ENCODE results near the gene TBX1. TPM values are rescaled to one million over a fixed set of nuclear protein-coding genes. Genes with fewer than 3 reads are reported as not detected.

Gene TBX1
- total RNA-seq, 1 donor from 2014 or later: 5.9 TPM

DNA sequence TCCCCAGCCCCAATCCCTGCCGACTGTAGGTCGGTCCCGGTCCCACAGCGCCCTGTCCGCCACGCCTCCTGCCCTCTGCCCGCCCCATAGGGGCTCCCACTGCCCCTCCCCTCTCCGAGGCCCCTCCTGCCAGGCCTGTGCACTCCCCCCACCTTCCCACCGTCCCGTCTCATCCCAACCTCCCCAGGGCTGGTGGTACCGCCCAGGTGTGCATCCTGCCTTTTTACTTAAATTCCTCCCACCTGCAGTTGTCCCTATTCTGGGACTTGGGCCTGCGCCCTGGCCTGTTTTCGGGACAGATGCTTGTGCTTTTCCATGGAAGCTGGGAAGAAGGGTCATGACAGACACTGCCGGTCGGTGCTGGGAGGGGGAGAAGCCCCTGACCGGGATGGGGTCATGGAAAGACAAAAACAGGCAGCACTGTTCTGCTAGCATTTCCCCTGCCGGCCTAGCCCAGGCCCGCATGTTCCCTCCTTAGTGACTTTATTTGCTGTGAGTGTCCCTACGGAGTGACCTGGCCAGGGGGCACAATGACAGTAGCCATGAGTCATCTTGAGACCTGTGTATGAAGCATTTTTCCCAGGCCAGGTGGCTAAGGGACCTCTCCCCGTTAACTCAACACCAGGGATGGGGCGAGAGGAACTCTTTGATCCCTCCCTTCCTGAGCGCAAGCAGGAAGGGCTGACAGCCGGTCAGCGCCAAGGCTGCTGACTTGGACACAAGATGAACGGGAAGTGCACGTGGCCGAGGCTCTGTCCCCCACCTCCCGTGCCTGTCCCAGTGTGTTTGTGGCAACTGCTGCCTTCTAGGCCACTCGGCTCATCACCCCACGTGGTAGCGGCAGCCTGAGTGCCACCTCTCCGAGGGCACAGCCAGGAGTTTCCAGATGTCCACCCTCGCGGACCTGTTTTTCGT is 7.1 kb downstream of the TBX1 start:
- peak overlapping the region; percentile 18 for H3K27ac Mint-ChIP-seq
- peaks cover 1% of the 10 kb centered on the region for H3K36me3 Mint-ChIP-seq (ENCODE audit: insufficient read depth)
- H3K4me3 Mint-ChIP-seq (ENCODE audit: low read depth): no peak overlapping the region
- no peak for DNase-seq (ENCODE audit: low spot score, unreplicated experiment)
- peaks cover 6% of the 10 kb centered on the region for H3K4me1 Mint-ChIP-seq (ENCODE audit: low read depth)
- TF ChIP-seq, protein P1, sequence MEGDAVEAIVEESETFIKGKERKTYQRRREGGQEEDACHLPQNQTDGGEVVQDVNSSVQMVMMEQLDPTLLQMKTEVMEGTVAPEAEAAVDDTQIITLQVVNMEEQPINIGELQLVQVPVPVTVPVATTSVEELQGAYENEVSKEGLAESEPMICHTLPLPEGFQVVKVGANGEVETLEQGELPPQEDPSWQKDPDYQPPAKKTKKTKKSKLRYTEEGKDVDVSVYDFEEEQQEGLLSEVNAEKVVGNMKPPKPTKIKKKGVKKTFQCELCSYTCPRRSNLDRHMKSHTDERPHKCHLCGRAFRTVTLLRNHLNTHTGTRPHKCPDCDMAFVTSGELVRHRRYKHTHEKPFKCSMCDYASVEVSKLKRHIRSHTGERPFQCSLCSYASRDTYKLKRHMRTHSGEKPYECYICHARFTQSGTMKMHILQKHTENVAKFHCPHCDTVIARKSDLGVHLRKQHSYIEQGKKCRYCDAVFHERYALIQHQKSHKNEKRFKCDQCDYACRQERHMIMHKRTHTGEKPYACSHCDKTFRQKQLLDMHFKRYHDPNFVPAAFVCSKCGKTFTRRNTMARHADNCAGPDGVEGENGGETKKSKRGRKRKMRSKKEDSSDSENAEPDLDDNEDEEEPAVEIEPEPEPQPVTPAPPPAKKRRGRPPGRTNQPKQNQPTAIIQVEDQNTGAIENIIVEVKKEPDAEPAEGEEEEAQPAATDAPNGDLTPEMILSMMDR (IDR thresholded peaks at IDR 0.05; ENCODE audit: unreplicated experiment): no peak
- peaks cover 73% of the 10 kb centered on the region for H3K27me3 Mint-ChIP-seq
- H3K9me3 Mint-ChIP-seq (ENCODE audit: low read depth): no peaks in the 10 kb centered on the region

DNA sequence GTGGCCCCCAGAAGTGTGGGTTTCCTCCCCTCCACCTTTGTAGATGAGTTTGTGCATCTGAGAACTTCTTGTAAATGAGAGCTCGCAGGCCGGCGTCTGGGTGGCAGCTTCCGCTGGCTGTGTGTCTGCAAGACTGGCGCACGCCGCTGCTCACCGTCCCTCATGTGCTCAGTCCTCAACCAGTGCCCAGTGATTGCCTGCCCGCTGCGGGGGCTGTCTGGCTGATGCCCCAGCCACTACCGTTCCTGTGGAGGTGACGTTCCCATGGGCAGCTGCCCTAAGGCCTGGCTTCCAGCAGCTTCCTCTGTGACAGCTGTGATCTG is 8.8 kb downstream of the TBX1 start:
- Mint-ChIP-seq H3K4me1 (ENCODE audit: low read depth) (peaks cover 11% of the 10 kb centered on the region), H3K27ac (no peak overlapping the region), H3K9me3 (ENCODE audit: low read depth) (no peaks in the 10 kb centered on the region), H3K36me3 (ENCODE audit: insufficient read depth) (peaks cover 1% of the 10 kb centered on the region), H3K27me3 (peaks cover 79% of the 10 kb centered on the region), H3K4me3 (ENCODE audit: low read depth) (no peak overlapping the region)
- no peak for DNase-seq (ENCODE audit: low spot score, unreplicated experiment)
- TF ChIP-seq, protein P1 (IDR thresholded peaks at IDR 0.05; ENCODE audit: unreplicated experiment): no peak

DNA sequence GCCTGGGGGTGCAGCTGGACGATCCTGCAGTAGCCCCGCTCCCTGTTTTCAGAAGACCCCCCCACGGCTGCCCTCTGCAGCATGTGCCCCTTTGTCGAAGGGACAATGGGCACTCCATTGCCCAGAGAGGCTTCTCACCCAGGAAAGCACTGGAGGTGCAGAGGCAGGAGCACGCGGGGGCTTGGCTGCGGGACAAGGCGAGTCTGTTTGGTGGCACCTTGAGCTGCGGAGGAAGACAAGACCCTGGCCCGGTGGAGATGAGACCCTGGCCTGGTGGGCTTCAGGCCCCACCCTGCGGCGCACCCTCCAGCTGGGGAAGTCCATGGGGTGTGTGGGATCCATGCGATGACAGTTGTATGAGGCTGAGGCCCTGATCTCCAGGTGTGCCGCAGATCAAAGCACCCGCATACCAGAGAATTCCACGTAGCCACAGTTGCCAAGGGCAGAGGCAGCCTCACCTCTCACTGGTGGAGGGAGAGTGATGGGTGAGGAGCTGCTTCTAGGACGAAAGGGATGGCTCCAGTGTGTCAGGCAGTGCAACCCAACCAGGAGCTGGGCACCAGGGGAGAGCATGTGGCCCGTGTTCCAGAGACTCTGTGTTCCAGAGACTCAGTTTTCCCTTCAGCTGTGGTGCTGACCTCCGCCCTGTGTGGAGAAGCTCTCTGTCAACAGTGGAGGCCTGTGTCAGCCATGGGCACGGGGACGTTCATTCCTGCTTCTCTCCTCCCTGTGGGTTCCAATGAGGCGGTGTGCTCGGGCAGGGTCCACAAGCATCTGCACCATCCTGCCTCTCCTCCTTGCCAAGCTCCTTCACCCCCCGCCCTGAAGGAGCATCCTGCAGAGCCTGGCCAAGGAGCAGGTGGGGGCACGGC is 10.0 kb downstream of the TBX1 start:
- Mint-ChIP-seq H3K27ac (no peak overlapping the region), H3K27me3 (peaks cover 70% of the 10 kb centered on the region), H3K4me1 (ENCODE audit: low read depth) (peaks cover 7% of the 10 kb centered on the region), H3K4me3 (ENCODE audit: low read depth) (no peak overlapping the region), H3K9me3 (ENCODE audit: low read depth) (no peaks in the 10 kb centered on the region), H3K36me3 (ENCODE audit: insufficient read depth) (no peaks in the 10 kb centered on the region)
- TF ChIP-seq, protein P1 (IDR thresholded peaks at IDR 0.05; ENCODE audit: unreplicated experiment): no peak
- DNase-seq (ENCODE audit: low spot score, unreplicated experiment): no peak

DNA sequence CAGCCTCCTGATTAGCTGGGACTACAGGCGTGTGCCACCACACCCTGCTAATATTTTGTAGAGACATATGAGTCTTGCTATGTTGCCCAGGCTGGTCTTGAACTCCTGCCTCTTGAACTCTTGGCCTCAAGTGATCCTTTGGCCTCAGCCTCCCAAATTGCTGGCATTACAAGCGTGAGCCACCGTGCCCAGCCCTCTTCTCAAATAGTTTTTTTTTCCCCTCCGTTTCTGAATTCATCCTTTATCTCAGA is 11.8 kb downstream of the TBX1 start:
- H3K9me3 Mint-ChIP-seq (ENCODE audit: low read depth): no peaks in the 10 kb centered on the region
- no peak overlapping the region for H3K27ac Mint-ChIP-seq
- TF ChIP-seq, protein P1 (IDR thresholded peaks at IDR 0.05; ENCODE audit: unreplicated experiment): no peak
- DNase-seq (ENCODE audit: low spot score, unreplicated experiment): no peak
- H3K4me3 Mint-ChIP-seq (ENCODE audit: low read depth): no peak overlapping the region
- peaks cover 68% of the 10 kb centered on the region for H3K27me3 Mint-ChIP-seq
- H3K36me3 Mint-ChIP-seq (ENCODE audit: insufficient read depth): no peaks in the 10 kb centered on the region
- H3K4me1 Mint-ChIP-seq (ENCODE audit: low read depth): peaks cover 6% of the 10 kb centered on the region

DNA sequence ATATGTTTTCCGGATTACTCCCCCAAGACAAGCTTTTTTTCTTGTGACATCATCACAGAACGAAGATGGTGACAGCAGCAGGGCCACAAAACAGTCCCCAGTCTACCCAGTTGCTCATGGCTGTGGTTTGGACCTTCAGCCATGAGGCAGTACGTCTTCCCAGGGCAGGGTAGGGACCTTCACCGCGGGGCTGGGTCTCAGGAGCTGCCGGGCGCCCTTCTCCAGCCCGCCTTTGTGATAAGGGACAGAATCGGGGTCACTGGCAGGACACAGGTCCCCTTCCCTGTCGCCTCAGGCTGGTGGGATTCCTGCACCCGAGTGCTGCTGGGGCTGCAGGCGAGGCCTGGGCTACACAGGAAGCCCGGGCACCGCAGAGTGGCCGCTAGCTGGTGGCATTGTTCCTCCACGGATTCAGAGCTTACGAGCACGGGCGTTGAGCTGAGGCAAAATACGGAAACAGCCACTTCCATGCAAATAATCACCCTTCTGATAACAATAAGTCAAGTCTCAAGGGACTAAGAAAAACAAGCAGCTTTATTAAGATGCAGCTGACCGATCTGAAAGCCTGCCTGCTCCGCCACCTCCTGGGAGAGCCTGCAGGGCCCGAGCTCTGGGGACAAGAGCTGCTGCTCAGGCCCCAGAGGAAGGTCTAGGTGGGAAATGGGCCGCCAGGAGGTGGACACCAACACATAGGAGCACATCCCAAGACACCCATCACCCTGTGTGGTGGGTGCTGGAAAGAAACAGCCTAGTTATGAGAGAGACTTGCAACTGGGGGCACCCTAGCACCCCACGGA is 12.3 kb downstream of the TBX1 start:
- H3K4me1 Mint-ChIP-seq (ENCODE audit: low read depth): peaks cover 6% of the 10 kb centered on the region
- no peaks in the 10 kb centered on the region for H3K9me3 Mint-ChIP-seq (ENCODE audit: low read depth)
- DNase-seq (ENCODE audit: low spot score, unreplicated experiment): no peak
- H3K27ac Mint-ChIP-seq: no peak overlapping the region
- no peaks in the 10 kb centered on the region for H3K36me3 Mint-ChIP-seq (ENCODE audit: insufficient read depth)
- TF ChIP-seq, protein P1 (IDR thresholded peaks at IDR 0.05; ENCODE audit: unreplicated experiment): no peak
- H3K27me3 Mint-ChIP-seq: peaks cover 63% of the 10 kb centered on the region
- no peak overlapping the region for H3K4me3 Mint-ChIP-seq (ENCODE audit: low read depth)

All from progenitor cell of endocrine pancreas (in vitro differentiated cells).